Adipocyte (in vitro differentiated cells): Measurements from ENCODE around the gene CCDC40.

Experiments used
- DNase-seq: peaks from one replicate; pipeline ENCODE4 v3.0.0-alpha.2; 2015; ENCODE audit warnings: low read depth
- H3K27me3 ChIP-seq: replicated peaks from 2 replicates; pipeline ENCODE4 v1.7.0; 2013; ENCODE audit warnings: mild to moderate bottlenecking, low read length, moderate library complexity; ENCODE audit not compliant: control insufficient read depth, insufficient read depth
- H3K36me3 ChIP-seq: 2 replicates; pipeline ENCODE4 v1.7.0; 2013; ENCODE audit warnings: low read length, mild to moderate bottlenecking, moderate library complexity; ENCODE audit not compliant: control insufficient read depth, insufficient read depth, severe bottlenecking
- H3K4me1 ChIP-seq: 2 replicates; pipeline ENCODE4 v1.7.0; 2013; ENCODE audit warnings: mild to moderate bottlenecking, low read length, moderate library complexity; ENCODE audit not compliant: control insufficient read depth, insufficient read depth
- H3K4me3 ChIP-seq: 2 replicates; pipeline ENCODE4 v1.7.0; 2013; ENCODE audit warnings: mild to moderate bottlenecking, low read length, moderate library complexity
- H3K9ac ChIP-seq: 2 replicates; pipeline ENCODE4 v1.7.0; 2013; ENCODE audit warnings: mild to moderate bottlenecking, low read length, moderate library complexity
- H3K9me3 ChIP-seq: 2 replicates; pipeline ENCODE4 v1.7.0; 2013; ENCODE audit warnings: mild to moderate bottlenecking, low read length, moderate library complexity; ENCODE audit not compliant: control insufficient read depth

The CCDC40 gene

DNA sequence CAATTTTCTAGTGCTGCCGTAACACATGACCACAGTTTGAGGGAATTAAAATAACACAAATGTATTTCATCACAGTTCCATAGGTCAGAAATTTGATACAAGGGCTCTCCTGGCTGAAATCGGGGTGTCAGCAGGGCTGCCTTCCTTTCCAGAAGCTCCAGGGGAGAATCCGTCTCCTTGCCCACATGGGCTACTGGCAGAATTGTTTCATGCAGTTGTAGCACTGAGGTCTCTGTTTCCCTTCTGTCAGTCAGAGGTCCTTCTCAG, 89.9 kb downstream of the CCDC40 start:
- Histone ChIP-seq H3K27me3 (no peaks in the 10 kb centered on the region), H3K4me1 (peaks cover 11% of the 10 kb centered on the region), H3K36me3 (no peaks in the 10 kb centered on the region), H3K9ac (no peak overlapping the region), H3K9me3 (no peaks in the 10 kb centered on the region), H3K4me3 (no peak overlapping the region)
- peak; percentile 28 for DNase-seq

GRCh38 chr17:80129006-80129565, 92.6 kb downstream of the CCDC40 start:
- peak; percentile 19 for DNase-seq
- Histone ChIP-seq H3K9ac (no peak overlapping the region), H3K9me3 (no peaks in the 10 kb centered on the region), H3K27me3 (no peaks in the 10 kb centered on the region), H3K4me3 (no peak overlapping the region), H3K4me1 (peaks cover 11% of the 10 kb centered on the region), H3K36me3 (peaks cover 13% of the 10 kb centered on the region)

- Histone ChIP-seq H3K36me3 (peaks cover 32% of the 10 kb centered on the region), H3K4me3 (no peak overlapping the region), H3K27me3 (no peaks in the 10 kb centered on the region), H3K9ac (no peak overlapping the region), H3K9me3 (no peaks in the 10 kb centered on the region), H3K4me1 (peaks cover 6% of the 10 kb centered on the region)
- no peak for DNase-seq
Observed at GRCh38 chr17:80130992-80131391, 94.5 kb downstream of the CCDC40 start.

DNA sequence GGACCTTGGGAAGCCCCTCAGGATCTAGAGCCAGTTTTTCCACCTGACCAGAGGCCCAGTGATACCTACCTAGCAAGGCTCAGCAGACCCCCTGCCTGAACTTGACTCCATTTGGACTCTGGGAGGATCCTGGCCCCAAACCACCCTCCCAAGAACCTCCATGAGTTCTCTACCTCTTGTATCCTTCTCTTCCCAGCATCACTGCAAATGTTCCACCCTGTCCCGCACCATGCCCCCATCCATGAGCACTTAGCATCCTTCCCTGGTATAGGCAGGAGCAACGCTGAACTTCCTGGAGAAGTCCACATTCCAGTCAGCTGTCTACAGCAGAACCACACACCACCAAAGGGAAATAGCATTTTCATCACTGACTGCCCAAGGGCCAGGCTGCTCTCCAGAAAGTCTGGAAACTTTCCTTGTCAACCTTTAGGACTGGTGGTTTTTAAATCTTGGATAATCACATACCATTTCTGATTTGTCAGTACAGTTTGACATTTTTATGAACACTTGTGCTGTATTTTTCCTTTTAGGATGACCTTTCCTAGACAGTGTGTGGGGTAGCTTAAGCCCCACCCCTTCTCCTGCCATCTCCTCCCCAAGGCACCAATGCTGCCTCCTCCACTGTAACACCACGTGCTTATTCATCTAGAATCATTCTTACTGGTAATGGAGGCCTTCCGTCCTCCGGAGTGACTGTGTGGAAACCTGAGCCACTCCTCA, 96.6 kb downstream of the CCDC40 start:
- Histone ChIP-seq H3K4me3 (no peak overlapping the region), H3K9ac (no peak overlapping the region), H3K4me1 (no peaks in the 10 kb centered on the region), H3K27me3 (no peaks in the 10 kb centered on the region), H3K9me3 (no peaks in the 10 kb centered on the region), H3K36me3 (peaks cover 53% of the 10 kb centered on the region)
- no peak for DNase-seq

DNA sequence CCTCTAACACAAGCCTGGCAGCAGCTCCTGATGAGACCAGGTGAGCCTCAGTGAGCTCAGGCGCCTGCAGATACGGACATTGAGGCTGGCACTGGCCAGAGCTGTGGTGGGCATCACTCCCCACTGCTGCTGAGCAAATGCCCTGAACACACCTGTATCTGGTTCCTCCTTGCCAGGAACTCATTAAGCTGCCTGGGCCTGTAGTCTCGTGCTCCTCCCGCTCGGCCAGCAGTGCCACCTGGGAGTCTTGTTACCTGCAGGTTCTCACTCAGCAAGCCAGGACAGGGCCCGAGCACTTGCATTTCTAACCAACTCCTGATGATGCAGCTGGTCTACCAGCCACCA, 97.2 kb downstream of the CCDC40 start:
- H3K27me3 ChIP-seq, result no peaks in the 10 kb centered on the region
- no peaks in the 10 kb centered on the region for H3K4me1 ChIP-seq
- H3K36me3 ChIP-seq, result peaks cover 58% of the 10 kb centered on the region
- no peak overlapping the region for H3K9ac ChIP-seq
- H3K4me3 ChIP-seq, result no peak overlapping the region
- H3K9me3 ChIP-seq, result no peaks in the 10 kb centered on the region
- DNase-seq, result no peak

DNA sequence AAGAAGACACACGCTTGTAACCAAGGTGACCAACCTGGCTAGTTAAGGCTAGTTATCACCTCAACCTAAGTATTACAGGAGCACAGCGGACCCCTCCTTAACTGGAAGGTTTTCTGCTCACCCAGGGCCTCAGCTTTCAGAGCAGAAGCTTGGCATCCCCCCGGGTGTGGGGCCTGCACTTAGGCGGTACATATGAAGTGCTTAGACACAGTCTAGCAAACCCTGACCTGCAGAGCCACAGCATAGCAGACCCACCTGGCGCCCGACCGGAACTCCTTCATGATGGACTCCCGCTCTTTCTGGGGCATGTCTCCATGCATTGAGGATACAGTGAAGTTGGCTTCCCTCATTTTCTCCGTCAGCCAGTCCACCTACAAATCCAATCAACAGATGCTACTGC, 100.7 kb downstream of the CCDC40 start:
- Histone ChIP-seq H3K4me3 (no peak overlapping the region), H3K36me3 (peaks cover 91% of the 10 kb centered on the region), H3K9ac (no peak overlapping the region), H3K9me3 (no peaks in the 10 kb centered on the region), H3K4me1 (no peaks in the 10 kb centered on the region), H3K27me3 (no peaks in the 10 kb centered on the region)
- no peak for DNase-seq

DNA sequence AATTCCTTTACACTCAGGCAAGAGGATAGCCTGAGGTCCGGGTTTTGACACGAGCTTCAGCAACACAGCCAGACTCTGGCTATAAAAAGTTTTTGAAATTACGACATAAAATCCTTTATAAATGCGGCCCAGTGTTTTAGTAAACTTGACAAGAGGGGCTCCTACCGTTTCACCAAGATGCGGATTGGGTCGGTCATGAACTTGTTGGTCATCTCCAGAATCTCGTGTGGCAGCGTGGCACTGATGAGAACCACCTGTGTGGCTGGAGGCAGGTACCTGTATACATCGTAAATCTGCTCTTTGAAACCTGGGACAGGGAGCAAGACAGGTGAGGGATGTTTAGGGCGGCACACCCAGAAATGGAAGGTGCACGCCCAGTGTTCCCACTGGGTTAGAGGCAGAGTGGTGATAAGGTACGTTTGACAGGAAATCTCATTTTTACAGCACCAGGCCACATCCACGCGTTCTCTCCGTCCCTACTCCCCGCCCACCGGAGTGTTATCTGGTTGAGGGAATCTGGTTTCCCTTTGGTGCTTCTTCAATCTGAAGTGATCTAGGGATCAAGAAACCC, 102.5 kb downstream of the CCDC40 start:
- no peaks in the 10 kb centered on the region for H3K9me3 ChIP-seq
- no peak overlapping the region for H3K9ac ChIP-seq
- no peak for DNase-seq
- H3K4me3 ChIP-seq, result no peak overlapping the region
- no peaks in the 10 kb centered on the region for H3K27me3 ChIP-seq
- no peaks in the 10 kb centered on the region for H3K4me1 ChIP-seq
- H3K36me3 ChIP-seq, result peaks cover 98% of the 10 kb centered on the region

DNA sequence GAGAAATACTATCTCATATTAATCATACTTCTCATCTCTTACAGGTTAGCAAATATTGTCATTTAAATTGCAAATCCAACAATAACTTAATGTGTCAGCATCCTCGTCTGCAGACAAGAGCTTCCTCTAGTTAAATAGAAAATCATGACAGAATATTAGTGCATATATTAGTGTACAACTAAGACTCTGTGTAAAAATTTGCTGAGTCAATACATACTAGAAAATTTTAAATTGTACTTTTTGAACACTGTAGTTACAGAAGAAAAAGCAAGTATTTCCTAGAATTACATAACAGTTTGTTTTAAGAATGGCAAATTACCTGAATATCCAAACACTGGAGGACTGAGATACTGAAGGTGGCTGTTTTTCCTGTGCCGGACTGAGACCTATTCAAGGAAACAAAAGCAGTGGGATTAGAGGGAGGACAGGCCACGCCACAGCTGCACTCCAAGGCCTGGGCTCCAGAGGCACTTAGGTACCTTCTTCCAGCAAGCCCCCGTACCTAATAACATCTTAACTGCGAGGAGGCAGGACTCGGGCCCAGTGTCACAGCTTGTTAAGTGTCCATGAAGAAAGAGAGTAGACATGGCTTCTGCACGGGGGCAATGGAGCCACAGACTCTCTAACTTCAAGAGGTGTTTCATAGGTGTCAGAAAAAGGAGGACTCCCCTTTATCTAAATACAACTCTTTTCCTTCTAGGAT, 105.2 kb downstream of the CCDC40 start:
- DNase-seq, result no peak
- Histone ChIP-seq H3K4me1 (peaks cover 13% of the 10 kb centered on the region), H3K9me3 (no peaks in the 10 kb centered on the region), H3K9ac (no peak overlapping the region), H3K4me3 (no peak overlapping the region), H3K27me3 (no peaks in the 10 kb centered on the region), H3K36me3 (peaks cover 73% of the 10 kb centered on the region)

- H3K9ac ChIP-seq, result no peak overlapping the region
- DNase-seq, result no peak
- H3K27me3 ChIP-seq, result no peaks in the 10 kb centered on the region
- H3K4me1 ChIP-seq, result peaks cover 13% of the 10 kb centered on the region
- no peaks in the 10 kb centered on the region for H3K9me3 ChIP-seq
- no peak overlapping the region for H3K4me3 ChIP-seq
- H3K36me3 ChIP-seq, result peaks cover 60% of the 10 kb centered on the region
Observed at GRCh38 chr17:80142929-80143328, 106.5 kb downstream of the CCDC40 start.

DNA sequence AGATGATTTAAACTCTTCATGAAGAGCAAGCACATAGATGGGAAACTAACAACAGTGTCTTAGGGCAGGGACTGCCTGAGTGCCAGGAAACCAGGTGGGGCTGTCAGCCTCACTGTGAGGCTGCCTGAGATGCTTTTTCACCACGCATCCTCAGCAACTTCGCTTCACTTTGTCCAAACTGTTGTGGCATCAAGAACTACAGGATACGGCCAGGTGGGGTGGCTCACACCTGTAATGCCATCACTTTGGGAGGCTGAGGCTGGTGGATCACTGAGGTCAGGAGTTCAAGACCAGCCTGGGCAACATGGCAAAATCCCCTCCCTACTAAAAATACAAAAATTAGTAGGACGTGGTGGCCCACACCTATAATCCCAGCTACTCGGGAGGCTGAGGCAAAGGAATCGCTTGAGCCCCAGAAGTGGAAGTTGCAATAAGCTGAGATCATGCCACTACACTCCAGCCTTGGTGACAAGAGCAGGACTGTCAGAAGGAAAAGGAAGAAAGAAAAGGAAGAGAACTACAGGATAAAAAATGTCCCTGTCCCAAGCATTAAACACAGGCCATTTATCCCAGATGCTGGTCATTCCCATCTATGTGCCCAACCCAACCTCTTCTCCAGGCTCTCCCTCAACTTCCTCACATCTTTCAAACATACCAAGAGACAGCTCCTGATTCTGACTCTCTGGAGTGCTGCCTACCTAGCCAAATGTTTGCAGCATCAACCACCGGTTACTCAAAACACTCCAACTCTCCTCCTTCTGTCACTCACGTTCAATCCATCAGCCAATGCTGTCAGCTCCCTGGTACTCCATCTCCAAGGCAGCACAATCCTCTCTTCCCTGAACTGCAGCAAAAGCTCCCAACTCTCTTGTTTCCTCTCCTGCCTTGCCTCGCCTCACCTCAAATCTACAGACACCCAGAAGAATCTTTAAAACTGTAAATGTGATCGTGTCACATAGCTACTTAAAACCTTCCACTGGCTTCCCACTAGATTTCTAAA, 108.9 kb downstream of the CCDC40 start:
- Histone ChIP-seq H3K4me3 (peak overlapping the region; percentile 92), H3K4me1 (peaks cover 17% of the 10 kb centered on the region), H3K9ac (peak overlapping the region; percentile 98), H3K27me3 (no peaks in the 10 kb centered on the region), H3K9me3 (no peaks in the 10 kb centered on the region), H3K36me3 (peaks cover 35% of the 10 kb centered on the region)
- peak; percentile 27 for DNase-seq
